ENCODE measurements around the gene SCUBE2. TPM values are rescaled to one million over a fixed set of nuclear protein-coding genes. Genes with fewer than 3 reads are reported as not detected.
A peak's percentile ranks its signal among the peaks of the same experiment; 100 is the strongest.

Gene SCUBE2
- 0.31 and 0.33 TPM in 2 replicates for polyA plus RNA-seq (2013)

DNA sequence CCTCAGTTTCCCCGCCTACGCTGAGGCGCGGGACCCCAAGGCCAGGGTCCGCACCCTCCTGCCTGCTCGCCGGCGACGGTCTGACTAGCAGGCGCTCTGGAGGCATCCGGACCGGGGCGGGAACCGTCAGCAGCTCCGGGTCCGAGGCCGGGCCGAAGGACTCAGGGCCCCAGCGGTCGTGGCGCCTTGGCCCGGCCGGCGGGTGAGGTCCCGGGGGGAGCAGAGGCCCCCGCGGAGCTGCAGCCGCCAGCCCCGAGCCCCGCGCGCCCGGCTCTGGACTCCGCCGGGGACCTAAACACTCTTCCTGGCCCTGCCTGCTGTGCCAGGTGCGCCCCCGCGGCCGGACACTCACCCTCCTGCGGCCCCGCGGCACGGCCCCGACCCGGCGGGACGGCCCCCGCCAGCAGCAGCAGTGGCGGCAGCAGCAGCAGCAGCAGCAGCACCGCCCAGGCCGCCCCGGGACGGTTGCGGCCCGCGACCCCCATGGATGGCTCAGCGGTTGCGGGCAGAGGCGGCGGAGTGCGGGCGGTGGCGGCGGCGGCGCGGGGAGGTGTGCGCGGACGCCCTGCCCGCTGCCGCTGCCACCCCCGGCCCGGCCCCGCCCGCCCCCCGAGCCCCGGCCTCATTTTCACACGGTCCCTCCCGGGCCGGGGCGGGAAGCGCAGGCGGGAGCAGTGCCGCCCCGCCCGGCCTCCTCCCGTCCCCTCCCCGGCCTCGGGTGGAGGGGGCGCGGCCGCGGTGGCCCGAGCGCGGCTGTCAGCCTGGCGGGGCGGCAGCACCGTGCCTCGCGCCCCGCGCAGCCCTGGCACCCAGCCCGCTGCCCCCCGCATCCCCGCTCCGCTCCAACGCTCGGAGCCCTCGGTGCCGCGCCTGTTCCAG, at the start of gene SCUBE2:
Gene SCUBE2 (minus strand): TSS at position 556 of the 879 bp plus-strand sequence. CDS start 71 bp downstream, at position 485.
- H4K12ac ChIP-seq (ENCODE audit: low read depth, low read length) = no peak within 1 kb of the TSS
- no peak within 1 kb of the TSS for H2BK12ac ChIP-seq (ENCODE audit: low read length)
- H2BK120ac ChIP-seq (ENCODE audit: insufficient read depth, low read length, poor library complexity) = no peak within 1 kb of the TSS
- peak within 1 kb of the TSS; percentile 90 for H3K4me2 ChIP-seq (ENCODE audit: low read length)
- no peaks in the 10 kb centered on the region for H3K36me3 ChIP-seq (ENCODE audit: control insufficient read depth in 1 of 2, insufficient read depth in 2 of 2, low read length in 2 of 2)
- H3K79me2 ChIP-seq (ENCODE audit: control insufficient read depth, insufficient read depth, low read length, poor library complexity) = no peaks in the 10 kb centered on the region
- H3K27ac ChIP-seq (ENCODE audit: low read depth, low read length) = no peak within 1 kb of the TSS
- peaks cover 3 to 8% of the 10 kb centered on the region in 2 experiments for H3K4me1 ChIP-seq (ENCODE audit: control insufficient read depth in 1 of 2, insufficient read depth in 2 of 2, low read length in 2 of 2)
- H3K14ac ChIP-seq (ENCODE audit: low read length) = no peak within 1 kb of the TSS
- H3K79me1 ChIP-seq (ENCODE audit: low read length) = no peaks in the 10 kb centered on the region
- H3K9me3 ChIP-seq (ENCODE audit: insufficient read depth, low read depth, low read length) = peaks cover 6% of the 10 kb centered on the region
- H2AFZ ChIP-seq (ENCODE audit: insufficient read depth, low read length, poor library complexity) = peak within 1 kb of the TSS; percentile 14
- H3K23ac ChIP-seq (ENCODE audit: low read length) = no peak within 1 kb of the TSS
- no peak within 1 kb of the TSS for H2BK5ac ChIP-seq (ENCODE audit: low read depth, low read length, poor library complexity)
- H3K9ac ChIP-seq (ENCODE audit: low read length) = no peak within 1 kb of the TSS
- peaks cover 38% of the 10 kb centered on the region for H3K27me3 ChIP-seq (ENCODE audit: insufficient read depth, low read length)
- no peak within 1 kb of the TSS for H3K4ac ChIP-seq (ENCODE audit: low read depth, low read length)
- H4K91ac ChIP-seq (ENCODE audit: low read depth, low read length) = no peak within 1 kb of the TSS
- no peak within 1 kb of the TSS for H2AK5ac ChIP-seq (ENCODE audit: low read length)
- no peak within 1 kb of the TSS for H4K8ac ChIP-seq (ENCODE audit: low read depth, low read length)
- no peak within 1 kb of the TSS for H3K18ac ChIP-seq (ENCODE audit: low read length)
- H3K4me3 ChIP-seq (ENCODE audit: low read depth, low read length) = peak within 1 kb of the TSS; percentile 70
- DNase-seq = no peak
- no CpG with 5 or more reads among the region's 113 CpGs for WGBS (ENCODE audit: extremely low coverage, insufficient coverage, insufficient read length)

DNA sequence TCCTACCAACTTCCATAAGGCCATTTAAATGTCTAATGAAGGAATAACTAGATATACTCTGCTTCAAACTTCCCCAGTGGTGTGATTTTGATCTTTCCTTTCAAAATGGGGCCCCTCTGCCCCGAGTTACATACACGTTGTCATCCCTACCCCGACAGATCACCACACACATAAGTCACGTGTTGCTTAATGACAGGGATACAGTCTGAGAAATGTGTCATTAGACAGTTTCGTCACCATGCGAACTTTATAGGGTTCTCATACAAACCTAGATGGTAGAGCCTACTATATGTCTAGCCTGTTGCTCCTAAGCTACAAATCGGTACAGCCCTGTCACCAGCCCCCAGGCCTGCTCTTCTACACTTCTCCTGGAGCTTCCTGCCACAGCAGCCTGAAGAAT, 49.8 kb upstream of the SCUBE2 start:
- Histone ChIP-seq H3K27me3 (ENCODE audit: insufficient read depth, low read length) (no peaks in the 10 kb centered on the region), H3K79me2 (ENCODE audit: control insufficient read depth, insufficient read depth, low read length, poor library complexity) (no peaks in the 10 kb centered on the region), H2BK5ac (ENCODE audit: low read depth, low read length, poor library complexity) (no peak overlapping the region), H3K27ac (ENCODE audit: low read depth, low read length) (no peak overlapping the region), H3K4me3 (ENCODE audit: low read depth, low read length) (no peak overlapping the region), H2BK12ac (ENCODE audit: low read length) (no peak overlapping the region), H2BK120ac (ENCODE audit: insufficient read depth, low read length, poor library complexity) (no peak overlapping the region), H3K14ac (ENCODE audit: low read length) (no peak overlapping the region), H3K4me1 (ENCODE audit: control insufficient read depth in 1 of 2, insufficient read depth in 2 of 2, low read length in 2 of 2) (peaks cover 3 to 8% of the 10 kb centered on the region in 2 experiments), H3K4ac (ENCODE audit: low read depth, low read length) (no peak overlapping the region), H3K9ac (ENCODE audit: low read length) (no peak overlapping the region), H4K91ac (ENCODE audit: low read depth, low read length) (no peak overlapping the region), H3K4me2 (ENCODE audit: low read length) (no peak overlapping the region), H3K9me3 (ENCODE audit: insufficient read depth, low read depth, low read length) (no peaks in the 10 kb centered on the region), H2AFZ (ENCODE audit: insufficient read depth, low read length, poor library complexity) (no peak overlapping the region), H3K23ac (ENCODE audit: low read length) (no peak overlapping the region), H3K18ac (ENCODE audit: low read length) (no peak overlapping the region), H3K36me3 (ENCODE audit: control insufficient read depth in 1 of 2, insufficient read depth in 2 of 2, low read length in 2 of 2) (peaks cover 53 to 71% of the 10 kb centered on the region in 2 experiments), H4K8ac (ENCODE audit: low read depth, low read length) (no peak overlapping the region), H2AK5ac (ENCODE audit: low read length) (no peak overlapping the region), H3K79me1 (ENCODE audit: low read length) (no peaks in the 10 kb centered on the region), H4K12ac (ENCODE audit: low read depth, low read length) (no peak overlapping the region)
- DNase-seq = no peak
- WGBS (ENCODE audit: extremely low coverage, insufficient coverage, insufficient read length) = no CpG with 5 or more reads among the region's 7 CpGs

DNA sequence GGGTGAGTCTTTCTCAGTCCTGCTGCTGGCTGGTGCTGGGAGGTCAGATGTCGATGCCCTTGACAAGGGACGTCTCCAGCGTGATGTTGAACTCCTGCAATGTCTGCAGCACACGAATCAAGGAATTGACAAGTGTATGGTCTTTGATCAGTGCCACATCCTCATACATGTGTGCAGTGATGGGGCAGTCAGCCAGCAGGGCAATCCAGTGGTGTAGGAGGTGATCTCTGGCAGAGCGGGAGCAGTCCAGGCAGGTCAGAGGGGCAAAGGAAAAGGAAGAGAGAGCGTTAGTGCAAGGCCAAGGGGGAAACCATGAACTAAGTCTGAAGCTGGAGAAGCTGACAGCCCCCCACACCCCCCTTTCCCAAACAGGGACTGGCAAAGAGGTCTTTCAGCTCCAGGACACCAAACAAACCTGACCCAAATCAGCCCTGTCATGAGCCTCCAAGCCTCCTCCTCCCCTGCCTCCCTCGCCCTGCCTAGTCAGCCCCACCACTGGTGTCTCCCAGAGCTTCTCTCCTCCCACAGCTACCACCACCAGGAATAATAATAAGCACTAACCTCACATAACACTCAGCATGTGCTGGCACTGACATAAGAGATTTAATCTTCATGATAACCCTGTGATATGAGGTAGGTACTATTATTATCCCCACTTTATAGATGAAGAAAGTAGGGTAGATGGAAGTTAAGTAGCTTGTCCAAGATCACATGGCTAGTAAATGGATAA, 48.4 kb upstream of the SCUBE2 start:
- H3K23ac ChIP-seq (ENCODE audit: low read length) = no peak overlapping the region
- no peak overlapping the region for H2AFZ ChIP-seq (ENCODE audit: insufficient read depth, low read length, poor library complexity)

DNA sequence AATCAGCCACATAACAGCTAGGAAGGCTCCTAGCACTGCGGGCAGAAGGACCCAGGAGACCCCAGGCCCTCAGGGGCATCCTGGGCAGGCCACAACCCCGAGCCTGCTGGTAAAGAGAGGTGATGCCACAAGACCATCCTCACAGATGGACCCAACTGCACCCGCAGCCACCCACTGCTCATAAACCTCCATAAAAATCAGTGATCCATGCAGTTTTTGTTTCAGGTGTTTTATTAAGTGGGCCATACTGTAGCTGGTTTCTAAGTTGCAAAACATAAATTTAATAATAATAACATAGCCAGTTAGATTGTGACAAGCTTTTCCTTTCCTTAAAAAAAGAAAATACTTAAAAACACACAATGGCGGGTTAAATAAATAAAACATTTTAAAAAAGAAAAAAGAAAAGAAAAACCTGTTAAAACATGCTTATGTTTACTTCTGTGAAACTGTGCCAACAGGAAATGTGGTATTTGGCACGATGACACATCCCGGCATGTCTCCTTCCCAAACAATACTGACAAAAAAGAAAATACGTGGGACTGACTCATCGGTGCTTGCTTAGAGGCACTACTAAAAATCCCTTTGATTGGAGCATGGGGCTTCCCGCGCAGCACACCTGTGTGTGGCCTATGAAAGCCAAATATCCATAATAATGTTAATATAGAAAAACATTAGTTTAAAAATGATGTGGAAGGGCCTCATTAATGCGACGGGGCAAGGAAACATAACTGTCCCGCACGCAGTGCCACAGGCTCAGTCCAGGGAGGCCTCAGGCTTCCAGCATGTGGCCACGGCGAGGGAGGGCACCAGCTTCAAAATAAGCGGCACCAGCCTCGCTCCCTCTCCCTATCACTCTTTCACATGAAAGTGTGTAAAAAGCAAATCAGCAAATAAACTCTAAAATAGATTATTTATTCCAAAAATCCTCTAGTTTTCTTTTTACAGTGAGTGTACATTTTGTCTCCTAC, 47.5 kb upstream of the SCUBE2 start:
- DNase-seq = peak; percentile 62 to 75
- Histone ChIP-seq H3K79me2 (ENCODE audit: control insufficient read depth, insufficient read depth, low read length, poor library complexity) (no peaks in the 10 kb centered on the region), H3K79me1 (ENCODE audit: low read length) (no peaks in the 10 kb centered on the region), H4K8ac (ENCODE audit: low read depth, low read length) (no peak overlapping the region), H3K36me3 (ENCODE audit: control insufficient read depth in 1 of 2, insufficient read depth in 2 of 2, low read length in 2 of 2) (peaks cover 42 to 57% of the 10 kb centered on the region in 2 experiments), H4K91ac (ENCODE audit: low read depth, low read length) (no peak overlapping the region), H3K4me3 (ENCODE audit: low read depth, low read length) (no peak overlapping the region), H3K27ac (ENCODE audit: low read depth, low read length) (no peak overlapping the region), H2AK5ac (ENCODE audit: low read length) (no peak overlapping the region), H3K18ac (ENCODE audit: low read length) (no peak overlapping the region), H3K4me2 (ENCODE audit: low read length) (no peak overlapping the region), H3K4ac (ENCODE audit: low read depth, low read length) (no peak overlapping the region), H3K14ac (ENCODE audit: low read length) (no peak overlapping the region), H3K27me3 (ENCODE audit: insufficient read depth, low read length) (no peaks in the 10 kb centered on the region), H3K9ac (ENCODE audit: low read length) (no peak overlapping the region), H2BK120ac (ENCODE audit: insufficient read depth, low read length, poor library complexity) (no peak overlapping the region), H4K12ac (ENCODE audit: low read depth, low read length) (no peak overlapping the region), H2BK5ac (ENCODE audit: low read depth, low read length, poor library complexity) (no peak overlapping the region), H2AFZ (ENCODE audit: insufficient read depth, low read length, poor library complexity) (no peak overlapping the region), H3K23ac (ENCODE audit: low read length) (no peak overlapping the region), H3K9me3 (ENCODE audit: insufficient read depth, low read depth, low read length) (no peaks in the 10 kb centered on the region), H3K4me1 (ENCODE audit: control insufficient read depth in 1 of 2, insufficient read depth in 2 of 2, low read length in 2 of 2) (no peaks in the 10 kb centered on the region), H2BK12ac (ENCODE audit: low read length) (no peak overlapping the region)
- WGBS (ENCODE audit: extremely low coverage, insufficient coverage, insufficient read length) = no CpG with 5 or more reads among the region's 18 CpGs

More for the DNA sequence above, 48.4 kb upstream of the SCUBE2 start:
- WGBS (ENCODE audit: extremely low coverage, insufficient coverage, insufficient read length) = no CpG with 5 or more reads among the region's 7 CpGs
- no peaks in the 10 kb centered on the region for H3K4me1 ChIP-seq (ENCODE audit: control insufficient read depth in 1 of 2, insufficient read depth in 2 of 2, low read length in 2 of 2)
- H2BK120ac ChIP-seq (ENCODE audit: insufficient read depth, low read length, poor library complexity) = no peak overlapping the region
- H3K18ac ChIP-seq (ENCODE audit: low read length) = no peak overlapping the region
- no peaks in the 10 kb centered on the region for H3K79me1 ChIP-seq (ENCODE audit: low read length)
- no peaks in the 10 kb centered on the region for H3K27me3 ChIP-seq (ENCODE audit: insufficient read depth, low read length)
- no peaks in the 10 kb centered on the region for H3K9me3 ChIP-seq (ENCODE audit: insufficient read depth, low read depth, low read length)
- H2AK5ac ChIP-seq (ENCODE audit: low read length) = no peak overlapping the region
- H4K12ac ChIP-seq (ENCODE audit: low read depth, low read length) = no peak overlapping the region
- H3K4me2 ChIP-seq (ENCODE audit: low read length) = no peak overlapping the region
- no peak overlapping the region for H3K4me3 ChIP-seq (ENCODE audit: low read depth, low read length)
- H4K8ac ChIP-seq (ENCODE audit: low read depth, low read length) = no peak overlapping the region
- no peak for DNase-seq
- H3K36me3 ChIP-seq (ENCODE audit: control insufficient read depth in 1 of 2, insufficient read depth in 2 of 2, low read length in 2 of 2) = peaks cover 48 to 66% of the 10 kb centered on the region in 2 experiments
- no peak overlapping the region for H3K14ac ChIP-seq (ENCODE audit: low read length)
- H3K27ac ChIP-seq (ENCODE audit: low read depth, low read length) = no peak overlapping the region
- H3K79me2 ChIP-seq (ENCODE audit: control insufficient read depth, insufficient read depth, low read length, poor library complexity) = no peaks in the 10 kb centered on the region
- no peak overlapping the region for H2BK12ac ChIP-seq (ENCODE audit: low read length)
- H2BK5ac ChIP-seq (ENCODE audit: low read depth, low read length, poor library complexity) = no peak overlapping the region
- no peak overlapping the region for H3K9ac ChIP-seq (ENCODE audit: low read length)
- no peak overlapping the region for H4K91ac ChIP-seq (ENCODE audit: low read depth, low read length)
- H3K4ac ChIP-seq (ENCODE audit: low read depth, low read length) = no peak overlapping the region
